IMR-90 (cell line): ENCODE results near the gene NUP210L. TPM values are rescaled to one million over a fixed set of nuclear protein-coding genes. Genes with fewer than 3 reads are reported as not detected.

Experiments
- ATAC-seq: fragments of 200-7000 bp; cut with Tn5 transposase; 2 replicates; pipeline ENCODE4 v1.9.1; 2020; ENCODE audit warnings: low read depth, mild to moderate bottlenecking, moderate library complexity
- BruUV-seq: library from RNA; stranded (reverse); fragments of 400-500 nt; replicated peaks from 2 replicates; lab custom pipeline; 2021; lab: Mats Ljungman, UMichigan
- CTCF ChIA-PET: fragments of 300-600 bp; formaldehyde crosslinking; extraction: SDS; loops from one replicate; lab custom pipeline; 2021; ENCODE audit warnings: antibody characterized with exemption; lab: Yijun Ruan, JAX
- POLR2A ChIA-PET: fragments of 300-600 bp; sonication (Branson Sonifier 250); formaldehyde crosslinking; loops from one replicate; lab custom pipeline; 2022; ENCODE audit warnings: antibody characterized with exemption; ENCODE audit not compliant: unreplicated experiment; lab: Charles Lee
- DNase-seq: peaks from one replicate; pipeline ENCODE4 v3.0.0; 2013
- H2AFZ ChIP-seq: replicated peaks from 2 replicates; pipeline ENCODE3; 2013; ENCODE audit warnings: low read length, mild to moderate bottlenecking; ENCODE audit not compliant: poor library complexity
- H2AK5ac ChIP-seq: 2 replicates; pipeline ENCODE4 v1.6.1; 2013; ENCODE audit warnings: low read depth, low read length, inconsistent platforms
- H2AK9ac ChIP-seq: replicated peaks from 2 replicates; pipeline ENCODE3; 2013; ENCODE audit warnings: mild to moderate bottlenecking, low read depth, low read length, moderate library complexity; ENCODE audit not compliant: poor library complexity
- H2BK120ac ChIP-seq: 2 replicates; pipeline ENCODE4 v1.6.1; 2013; ENCODE audit warnings: low read depth, low read length, inconsistent platforms
- H2BK15ac ChIP-seq: 3 replicates; pipeline ENCODE4 v1.6.1; 2013; ENCODE audit warnings: low read depth, low read length, inconsistent platforms
- H2BK20ac ChIP-seq: 2 replicates; pipeline ENCODE4 v1.6.1; 2013; ENCODE audit warnings: low read depth, mild to moderate bottlenecking, inconsistent platforms, low read length, moderate library complexity
- H2BK5ac ChIP-seq: 2 replicates; pipeline ENCODE4 v1.6.1; 2013; ENCODE audit warnings: mild to moderate bottlenecking, low read depth, low read length, inconsistent platforms; ENCODE audit not compliant: poor library complexity, severe bottlenecking
- H3K14ac ChIP-seq: replicated peaks from 2 replicates; pipeline ENCODE4 v1.6.1; 2013; ENCODE audit warnings: low read depth, low read length, inconsistent platforms
- H3K18ac ChIP-seq: 2 replicates; pipeline ENCODE4 v1.6.1; 2013; ENCODE audit warnings: low read depth, low read length, control low read depth
- H3K23ac ChIP-seq: 2 replicates; pipeline ENCODE4 v1.6.1; 2013; ENCODE audit warnings: low read depth, low read length, inconsistent platforms
- H3K27ac ChIP-seq: 2 replicates; pipeline ENCODE4 v1.5.1; 2013; ENCODE audit warnings: mild to moderate bottlenecking, control low read depth, low read length; ENCODE audit not compliant: insufficient read depth
- H3K27me3 ChIP-seq: 2 replicates; pipeline ENCODE4 v1.6.1; 2013; ENCODE audit warnings: low read length; ENCODE audit not compliant: control insufficient read depth, insufficient read depth
- H3K36me3 ChIP-seq: 2 replicates; pipeline ENCODE4 v1.6.1; 2013; ENCODE audit warnings: low read length, mixed read lengths; ENCODE audit not compliant: control insufficient read depth, insufficient read depth
- H3K4ac ChIP-seq: 2 replicates; pipeline ENCODE4 v1.6.1; 2013; ENCODE audit warnings: low read depth, low read length, inconsistent platforms
- H3K4me1 ChIP-seq: 2 replicates; pipeline ENCODE4 v1.6.1; 2013; ENCODE audit warnings: low read length, mixed read lengths; ENCODE audit not compliant: control insufficient read depth, insufficient read depth
- H3K4me2 ChIP-seq: 2 replicates; pipeline ENCODE4 v1.6.1; 2013; ENCODE audit warnings: low read depth, mild to moderate bottlenecking, control low read depth, low read length, moderate library complexity
- H3K4me3 ChIP-seq: 2 replicates; pipeline ENCODE4 v1.5.1; 2013; ENCODE audit warnings: low read depth, mild to moderate bottlenecking, control low read depth, low read length, moderate library complexity; ENCODE audit not compliant: insufficient read depth
- H3K56ac ChIP-seq: 2 replicates; pipeline ENCODE4 v1.6.1; 2013; ENCODE audit warnings: low read length, inconsistent platforms; ENCODE audit not compliant: insufficient read depth; ENCODE audit errors: extremely low read depth
- H3K79me1 ChIP-seq, 2 experiments: 2 replicates each; pipeline ENCODE4 v1.6.1; 2013; ENCODE audit warnings: low read length in 2 of 2, inconsistent platforms in 1 of 2, low read depth in 1 of 2
- H3K9ac ChIP-seq: 2 replicates; pipeline ENCODE4 v1.6.1; 2013; ENCODE audit warnings: low read depth, low read length, control low read depth
- H3K9me1 ChIP-seq: 2 replicates; pipeline ENCODE4 v1.6.1; 2013; ENCODE audit warnings: low read length, inconsistent platforms; ENCODE audit not compliant: insufficient read depth
- H3K9me3 ChIP-seq: 2 replicates; pipeline ENCODE4 v1.6.1; 2013; ENCODE audit warnings: low read length; ENCODE audit not compliant: control insufficient read depth, insufficient read depth
- H4K20me1 ChIP-seq: 2 replicates; pipeline ENCODE4 v1.6.1; 2013; ENCODE audit warnings: low read length, inconsistent platforms; ENCODE audit not compliant: insufficient read depth
- H4K5ac ChIP-seq: 2 replicates; pipeline ENCODE4 v1.6.1; 2013; ENCODE audit warnings: mild to moderate bottlenecking, low read depth, low read length, control low read depth
- H4K8ac ChIP-seq, 2 experiments: 2 replicates each; pipeline ENCODE4 v1.6.1; 2013; ENCODE audit warnings: low read depth in 2 of 2, low read length in 2 of 2, control low read depth in 1 of 2, inconsistent platforms in 1 of 2
- H4K91ac ChIP-seq: 2 replicates; pipeline ENCODE4 v1.6.1; 2013; ENCODE audit warnings: low read depth, low read length, inconsistent platforms; ENCODE audit not compliant: insufficient read depth
- CEBPB ChIP-seq: IDR thresholded peaks from 2 replicates; pipeline ENCODE4 v1.6.1; 2012; ENCODE audit warnings: low read depth, low read length, improper control_type of control experiment
- ELK1 ChIP-seq: fragments of 150-350 bp; IDR thresholded peaks from 2 replicates; pipeline ENCODE4 v1.6.1; 2016; ENCODE audit warnings: low read depth, mild to moderate bottlenecking, low read length, moderate library complexity, borderline replicate concordance
- MAFK ChIP-seq: IDR thresholded peaks from 2 replicates; pipeline ENCODE4 v1.6.1; 2012; ENCODE audit warnings: low read depth, low read length, improper control_type of control experiment
- MXI1 ChIP-seq: IDR thresholded peaks from 2 replicates; pipeline ENCODE4 v1.6.1; 2012; ENCODE audit warnings: low read depth, mild to moderate bottlenecking, low read length, moderate library complexity, borderline replicate concordance
- NFE2L2 ChIP-seq: fragments of 150-350 bp; IDR thresholded peaks from 2 replicates; pipeline ENCODE4 v1.6.1; 2016; ENCODE audit warnings: low read depth, mild to moderate bottlenecking, low read length
- RAD21 ChIP-seq: IDR thresholded peaks from 2 replicates; pipeline ENCODE4 v1.6.1; 2012; ENCODE audit warnings: low read length, improper control_type of control experiment
- USF2 ChIP-seq: fragments of 150-350 bp; IDR thresholded peaks from 2 replicates; pipeline ENCODE4 v1.6.1; 2017; ENCODE audit warnings: mild to moderate bottlenecking, antibody characterized with exemption, low read length, low read depth
- dilution Hi-C: fragments of 300-500 bp; cut with HindIII; formaldehyde crosslinking; loops from one replicate; pipeline ENCODE4 v1.14.3; 2018; ENCODE audit warnings: low sequenced_read_pairs; ENCODE audit not compliant: unreplicated experiment
- in situ Hi-C: fragments of 300-500 bp; cut with MboI; formaldehyde crosslinking; loops from 3 replicates; pipeline ENCODE4 v1.14.3; 2019; ENCODE audit warnings: low sequenced_read_pairs, inconsistent platforms, mixed read lengths
- intact Hi-C: fragments of 100-400 bp; cut with micrococcal nuclease; formaldehyde crosslinking; loops from 2 replicates; pipeline ENCODE4 v1.10.0; 2022
- polyA plus RNA-seq, 3 experiments: library from polyadenylated mRNA; depleted of rRNA; stranded (reverse); fragments of >200 nt; gene quantifications; 2 replicates each; pipeline ENCODE4 v1.2.3, GENCODE V29; 2012; ENCODE audit warnings: low replicate concordance in 1 of 3
- total RNA-seq: library from RNA; depleted of rRNA; stranded (reverse); fragments of >200 nt; gene quantifications from 2 replicates; pipeline ENCODE4 v1.2.3, GENCODE V29; 2012

NUP210L gene
- total and polyA plus RNA-seq, 2 of the 4 experiments (the other 2 are of a cell fraction): under 0.01 to 0.02 TPM

- POLR2A ChIA-PET: no interaction called here
- no peak overlapping the region for H2BK5ac ChIP-seq
- H3K4me2 ChIP-seq: no peak overlapping the region
- H4K20me1 ChIP-seq: peaks cover 30% of the 10 kb centered on the region
- no peaks in the 10 kb centered on the region for H3K9me3 ChIP-seq
- no peak overlapping the region for H3K14ac ChIP-seq
- ATAC-seq (no peak), DNase-seq (no peak)
- H3K79me1 ChIP-seq: peaks cover 48 to 71% of the 10 kb centered on the region in 2 experiments
- BruUV-seq: no TSS peak
- CTCF ChIA-PET: no interaction called here
- intact Hi-C loops: no loop called here
- in situ Hi-C loops: no loop called here
- no peak overlapping the region for H2BK120ac ChIP-seq
- peaks cover 2% of the 10 kb centered on the region; the same call in 1 of the 2 replicates for H3K9me1 ChIP-seq
- H3K4me3 ChIP-seq: no peak overlapping the region
- no peaks in the 10 kb centered on the region for H3K27me3 ChIP-seq
- H3K18ac ChIP-seq: no peak overlapping the region
- peaks cover 82% of the 10 kb centered on the region for H3K36me3 ChIP-seq
- peaks cover 2% of the 10 kb centered on the region; the same call in 1 of the 2 replicates for H3K4me1 ChIP-seq
- no peak overlapping the region for H2AFZ ChIP-seq
- H4K91ac ChIP-seq: no peak overlapping the region
- no peak overlapping the region for H3K4ac ChIP-seq
- no peak overlapping the region for H3K27ac ChIP-seq
- no peak overlapping the region for H2BK20ac ChIP-seq
- no peak overlapping the region for H2AK9ac ChIP-seq
- no peak overlapping the region for H2BK15ac ChIP-seq
- TF ChIP-seq RAD21 (no peak), MXI1 (no peak), USF2 (no peak), CEBPB (no peak), ELK1 (no peak), NFE2L2 (no peak), MAFK (no peak)
- dilution Hi-C loops: no loop called here
- no peak overlapping the region for H3K23ac ChIP-seq
- no peak overlapping the region for H3K56ac ChIP-seq
- no peak overlapping the region for H3K9ac ChIP-seq
- H2AK5ac ChIP-seq: no peak overlapping the region
- no peak overlapping the region for H4K8ac ChIP-seq
- no peak overlapping the region for H4K5ac ChIP-seq
Observed at GRCh38 chr1:154167461-154167860, 12.6 kb upstream of the NUP210L start.
